PFSK-1 (cell line): ENCODE results near the gene CACNA1B.

Experiments used
- FOXP2 ChIP-seq: optimal IDR thresholded peaks from 2 replicates; pipeline ENCODE3; 2011; ENCODE audit warnings: borderline replicate concordance, control low read depth, inconsistent platforms; ENCODE audit not compliant: insufficient read depth; ENCODE audit errors: extremely low read length, extremely low read depth
- POLR2AphosphoS5 ChIP-seq: IDR thresholded peaks from 2 replicates; pipeline ENCODE4 v1.6.1; 2012; ENCODE audit warnings: low read depth, mild to moderate bottlenecking, control low read depth, low read length, moderate library complexity
- REST ChIP-seq, 2 experiments: IDR thresholded peaks; 2 replicates each; pipeline versions ENCODE4 v1.6.1 to v1.8.0; 2011 to 2012; ENCODE audit warnings: low read depth in 2 of 2, low read length in 2 of 2, control low read depth in 1 of 2, inconsistent platforms in 1 of 2, mild to moderate bottlenecking in 1 of 2, moderate library complexity in 1 of 2; ENCODE audit not compliant: insufficient read depth in 1 of 2
- SIN3A ChIP-seq: IDR thresholded peaks from 2 replicates; pipeline ENCODE4 v1.6.1; 2012; ENCODE audit warnings: mild to moderate bottlenecking, low read length, moderate library complexity, borderline replicate concordance; ENCODE audit not compliant: insufficient read depth
- TAF1 ChIP-seq: IDR thresholded peaks from 2 replicates; pipeline ENCODE4 v1.6.1; 2012; ENCODE audit warnings: low read length, control low read depth, borderline replicate concordance; ENCODE audit not compliant: insufficient read depth

The CACNA1B gene

GRCh38 chr9:137924761-137925369, 47.3 kb downstream of the CACNA1B start:
- TF ChIP-seq FOXP2 (no peak), SIN3A (no peak), TAF1 (no peak), POLR2AphosphoS5 (no peak), REST (IDR thresholded peaks at IDR 0.05; ENCODE audit: insufficient read depth in 1 of 2, low read depth in 2 of 2, low read length in 2 of 2) (no peak)

- TF ChIP-seq FOXP2, result no peak
- no peak for TF ChIP-seq TAF1
- no peak for TF ChIP-seq SIN3A
- no peak for TF ChIP-seq POLR2AphosphoS5
- no peak for TF ChIP-seq REST (IDR thresholded peaks at IDR 0.05; ENCODE audit: insufficient read depth in 1 of 2, low read depth in 2 of 2, low read length in 2 of 2)
Measured at GRCh38 chr9:137943655-137944054, 66.1 kb downstream of the CACNA1B start.

- no peak for TF ChIP-seq POLR2AphosphoS5
- no peak for TF ChIP-seq REST (IDR thresholded peaks at IDR 0.05; ENCODE audit: insufficient read depth in 1 of 2, low read depth in 2 of 2, low read length in 2 of 2)
- TF ChIP-seq SIN3A, result no peak
- no peak for TF ChIP-seq FOXP2
- TF ChIP-seq TAF1, result no peak
Measured at GRCh38 chr9:137945581-137945980, 68.0 kb downstream of the CACNA1B start.

- TF ChIP-seq REST (IDR thresholded peaks at IDR 0.05; ENCODE audit: insufficient read depth in 1 of 2, low read depth in 2 of 2, low read length in 2 of 2), result no peak
- TF ChIP-seq FOXP2, result no peak
- no peak for TF ChIP-seq TAF1
- TF ChIP-seq SIN3A, result no peak
Measured at GRCh38 chr9:137946993-137947392, 69.4 kb downstream of the CACNA1B start.

- TF ChIP-seq FOXP2 (no peak), TAF1 (no peak), REST (IDR thresholded peaks at IDR 0.05; ENCODE audit: insufficient read depth in 1 of 2, low read depth in 2 of 2, low read length in 2 of 2) (no peak), POLR2AphosphoS5 (no peak), SIN3A (no peak)
Measured at GRCh38 chr9:137948642-137949041, 71.1 kb downstream of the CACNA1B start.
